ENCODE results near the gene GNPAT.

GNPAT gene

DNA sequence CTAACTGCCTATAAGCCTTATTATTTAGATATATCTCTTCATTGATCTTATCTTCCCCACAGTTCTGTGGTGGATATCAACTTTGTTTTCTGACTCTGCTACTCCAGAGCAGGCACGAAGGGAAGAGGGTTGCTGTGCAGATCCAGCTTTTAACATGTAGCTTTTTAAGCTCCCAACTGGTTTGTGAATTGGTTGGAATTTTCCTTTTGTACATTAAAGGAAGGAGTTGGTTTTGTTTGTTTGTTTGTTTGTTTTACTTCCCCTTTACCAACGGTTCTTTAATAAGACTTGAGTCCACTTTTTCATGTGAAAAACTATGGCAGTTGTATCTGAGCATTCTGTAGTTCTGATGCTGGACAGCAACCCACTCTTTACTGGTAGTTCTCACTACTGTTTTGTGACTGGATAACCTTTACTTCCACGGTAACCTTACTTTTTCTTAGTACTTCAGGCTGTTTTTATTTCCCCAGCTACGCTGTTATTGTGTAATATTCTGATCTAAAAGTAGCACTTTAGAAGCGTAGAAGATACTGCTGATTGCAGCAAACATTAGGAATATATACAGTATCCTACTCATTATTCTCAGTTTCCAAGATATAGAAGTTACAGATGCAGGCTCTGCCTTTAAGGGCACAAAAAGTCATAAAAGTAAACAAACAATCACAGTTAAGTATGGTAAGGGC, 1.6 kb downstream of the GNPAT start:
- peak; percentile 34 for DNase-seq (ENCODE audit: low read depth)

DNA sequence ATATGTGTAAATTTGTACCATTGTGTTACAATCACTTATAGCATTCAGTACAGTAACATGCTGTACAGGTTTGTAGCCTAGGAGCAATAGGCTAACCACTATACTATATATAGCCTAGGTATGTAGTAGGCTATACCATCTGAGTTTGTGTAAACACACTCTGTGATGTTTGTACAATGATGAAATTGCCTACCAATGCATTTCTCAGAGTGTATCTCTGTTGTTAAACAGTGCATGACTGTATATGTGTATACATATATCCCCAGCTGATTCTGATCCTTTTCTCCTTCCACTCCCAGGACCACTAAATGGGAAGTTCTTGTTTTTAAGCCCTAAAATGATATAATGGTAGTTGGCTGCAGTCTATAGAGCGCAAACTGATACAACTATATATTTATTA, 7.8 kb downstream of the GNPAT start:
- no peak for DNase-seq (ENCODE audit: low read depth)

DNA sequence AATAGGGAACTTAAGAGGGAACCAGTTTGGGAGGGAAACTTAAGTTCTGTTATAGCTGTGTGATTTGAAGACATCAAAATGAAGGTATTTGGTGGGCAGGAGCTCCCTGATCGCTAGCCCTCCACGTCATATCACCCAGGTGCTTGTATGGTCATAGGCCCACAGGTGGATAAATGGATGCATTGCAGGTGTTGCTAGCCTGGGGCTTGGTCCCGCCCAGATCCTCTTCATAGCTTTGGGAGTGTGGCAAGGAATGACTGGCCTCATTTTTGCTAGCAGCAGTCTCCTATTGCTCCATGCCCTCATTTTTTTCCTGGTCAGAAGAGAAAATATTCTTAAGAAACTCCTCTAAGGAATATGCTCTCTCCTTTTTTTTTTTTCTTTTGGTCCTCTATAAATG, 11.3 kb downstream of the GNPAT start:
- no peak for DNase-seq (ENCODE audit: low read depth)

DNA sequence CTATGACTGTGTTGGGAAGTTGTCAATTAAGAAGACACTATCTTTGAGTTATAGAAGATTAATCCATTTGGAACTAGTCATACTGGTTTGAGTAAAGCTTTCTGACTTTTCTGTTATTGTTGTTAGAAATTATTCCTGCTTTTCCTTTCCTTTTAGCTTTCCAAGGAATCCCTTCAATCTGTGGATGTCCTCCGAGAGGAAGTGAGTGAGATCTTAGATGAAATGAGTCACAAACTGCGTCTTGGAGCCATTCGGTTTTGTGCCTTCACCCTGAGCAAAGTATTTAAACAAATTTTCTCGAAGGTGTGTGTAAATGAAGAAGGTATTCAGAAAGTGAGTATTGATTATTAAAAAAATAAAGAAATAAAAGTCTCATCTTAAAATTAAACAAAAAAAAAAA, 19.3 kb downstream of the GNPAT start:
- DNase-seq (ENCODE audit: low read depth), result peak; percentile 8

DNA sequence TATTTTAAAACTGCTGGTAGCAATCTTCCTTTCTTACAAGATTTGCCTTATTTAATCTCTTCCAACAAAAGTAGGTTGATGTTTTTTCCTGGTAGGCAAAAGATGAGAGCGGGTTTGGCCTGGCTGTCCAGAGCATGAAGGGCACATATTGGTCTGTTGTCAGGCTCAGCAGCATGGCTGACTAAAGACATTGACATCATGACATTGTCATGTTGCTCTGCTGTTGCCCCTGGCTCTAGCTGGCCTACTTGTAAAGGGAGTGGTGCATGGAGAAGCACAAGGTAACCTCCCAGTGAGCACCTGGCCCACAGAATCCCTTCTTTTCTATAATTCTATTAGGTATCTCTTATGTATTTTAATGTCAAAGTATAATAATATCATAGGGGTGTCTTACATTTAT, 23.6 kb downstream of the GNPAT start:
- DNase-seq (ENCODE audit: low read depth), result no peak

DNA sequence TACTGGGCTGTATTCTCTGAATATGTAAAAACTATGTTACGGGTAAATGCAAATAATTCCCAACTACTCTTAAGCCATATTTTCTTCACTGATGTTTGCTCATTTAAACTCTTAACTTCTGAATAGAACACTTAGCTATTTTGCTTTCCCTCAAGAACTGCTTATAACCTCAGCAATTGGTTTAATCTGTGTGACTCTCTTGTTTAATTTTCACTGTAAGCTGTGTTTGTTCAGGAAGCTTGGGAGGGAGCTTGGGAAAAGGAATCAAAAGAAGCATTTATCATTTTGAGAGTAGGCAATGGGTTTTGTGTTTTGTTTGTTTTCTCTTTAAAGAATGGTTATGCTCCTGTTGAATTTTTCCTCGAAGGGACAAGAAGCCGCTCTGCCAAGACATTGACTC, 24.4 kb downstream of the GNPAT start:
- no peak for DNase-seq (ENCODE audit: low read depth)

DNA sequence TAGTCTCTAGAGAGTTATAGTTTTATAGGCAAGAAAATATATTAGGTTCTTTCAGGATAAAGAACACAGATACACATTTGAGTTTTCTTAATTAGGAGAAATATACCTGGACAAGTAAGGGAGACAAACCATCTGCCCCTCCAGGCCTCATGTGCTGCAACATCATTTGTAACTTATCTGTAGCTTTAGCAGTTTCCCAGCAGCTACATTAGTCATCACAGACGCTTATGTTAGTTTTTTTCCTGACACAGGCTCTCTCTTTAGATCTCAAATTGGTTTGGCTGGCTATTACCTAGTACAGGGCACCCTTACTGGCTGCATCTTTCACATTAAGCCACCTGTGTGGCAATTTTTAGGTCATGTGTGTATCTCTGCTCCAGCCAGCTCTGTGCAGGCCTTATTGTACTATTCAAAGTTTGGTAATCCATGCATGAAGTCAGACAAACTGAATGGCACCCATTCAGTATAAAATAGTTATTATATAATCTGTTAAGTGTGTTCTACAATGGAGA, 25.9 kb downstream of the GNPAT start:
- DNase-seq (ENCODE audit: low read depth), result no peak

DNA sequence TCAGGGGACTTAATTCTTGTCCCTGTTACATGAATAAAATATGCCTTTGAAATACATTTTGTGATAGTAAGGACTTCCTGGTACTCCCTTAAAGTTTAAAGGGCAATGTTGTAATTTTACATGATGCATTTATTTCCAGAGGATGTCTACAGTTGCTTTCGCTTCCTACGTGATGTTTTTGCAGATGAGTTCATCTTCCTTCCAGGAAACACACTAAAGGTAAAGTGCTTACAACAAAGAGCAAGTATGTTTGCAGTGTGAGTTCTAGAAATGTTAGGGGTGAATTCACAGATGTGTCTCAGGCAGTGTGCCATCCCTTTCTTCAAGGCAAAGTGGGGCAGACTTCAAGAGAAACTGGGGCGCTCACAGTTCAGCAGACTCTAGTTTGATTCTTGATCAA, 31.2 kb downstream of the GNPAT start:
- DNase-seq (ENCODE audit: low read depth), result no peak

DNA sequence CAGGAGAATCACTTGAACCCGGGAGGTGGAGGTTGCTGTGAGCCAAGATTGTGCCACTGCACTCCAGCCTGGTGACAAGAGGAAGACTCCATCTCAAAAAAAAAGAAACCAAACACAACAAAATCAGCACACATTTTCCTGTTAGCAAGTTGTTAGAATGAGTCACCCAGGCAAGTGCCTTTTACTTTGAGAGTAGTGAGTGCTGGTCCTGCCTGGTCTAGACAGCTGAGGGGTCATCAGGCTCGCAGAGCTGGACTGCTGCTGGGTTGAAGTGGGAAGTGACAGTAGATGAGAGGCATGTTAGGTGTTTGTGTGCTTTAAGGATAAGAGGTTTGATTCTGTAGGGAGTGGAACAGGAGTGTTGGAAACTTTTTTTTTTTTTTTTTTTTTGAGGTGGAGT, 31.9 kb downstream of the GNPAT start:
- peak; percentile 17 for DNase-seq (ENCODE audit: low read depth)

DNA sequence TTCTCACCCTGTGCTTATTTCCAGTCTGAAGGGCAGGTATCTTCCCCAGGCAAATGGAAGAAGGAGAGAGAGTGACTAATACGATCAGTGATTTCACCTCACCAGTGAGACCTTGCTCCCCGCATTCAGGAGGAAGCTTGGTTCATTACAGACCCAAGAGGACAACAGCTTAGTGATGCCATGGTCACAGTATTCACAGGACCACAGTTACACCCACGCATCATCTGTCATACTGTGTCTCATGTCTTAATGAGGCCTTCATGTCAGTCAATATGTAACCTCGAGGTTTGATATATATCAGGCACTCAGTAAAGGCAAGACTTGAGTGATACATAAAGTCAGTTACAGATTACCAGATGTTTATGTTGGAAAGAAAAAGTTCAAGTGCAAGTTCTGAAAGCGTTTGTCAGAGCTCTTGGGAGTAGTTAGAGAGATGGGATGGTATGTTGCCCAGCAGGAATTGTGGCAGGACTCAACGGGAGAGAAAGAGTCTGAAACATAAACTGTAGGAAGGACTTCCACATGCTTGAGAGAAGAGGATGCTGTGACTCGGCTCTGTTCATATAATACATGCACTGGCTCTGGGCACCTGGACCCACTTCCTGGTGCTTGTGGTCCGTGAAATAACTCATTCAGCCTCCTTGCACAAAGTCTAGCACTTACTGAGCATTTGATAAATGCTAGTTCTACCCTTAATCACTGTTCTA, 33.3 kb downstream of the GNPAT start:
- DNase-seq (ENCODE audit: low read depth), result no peak

DNA sequence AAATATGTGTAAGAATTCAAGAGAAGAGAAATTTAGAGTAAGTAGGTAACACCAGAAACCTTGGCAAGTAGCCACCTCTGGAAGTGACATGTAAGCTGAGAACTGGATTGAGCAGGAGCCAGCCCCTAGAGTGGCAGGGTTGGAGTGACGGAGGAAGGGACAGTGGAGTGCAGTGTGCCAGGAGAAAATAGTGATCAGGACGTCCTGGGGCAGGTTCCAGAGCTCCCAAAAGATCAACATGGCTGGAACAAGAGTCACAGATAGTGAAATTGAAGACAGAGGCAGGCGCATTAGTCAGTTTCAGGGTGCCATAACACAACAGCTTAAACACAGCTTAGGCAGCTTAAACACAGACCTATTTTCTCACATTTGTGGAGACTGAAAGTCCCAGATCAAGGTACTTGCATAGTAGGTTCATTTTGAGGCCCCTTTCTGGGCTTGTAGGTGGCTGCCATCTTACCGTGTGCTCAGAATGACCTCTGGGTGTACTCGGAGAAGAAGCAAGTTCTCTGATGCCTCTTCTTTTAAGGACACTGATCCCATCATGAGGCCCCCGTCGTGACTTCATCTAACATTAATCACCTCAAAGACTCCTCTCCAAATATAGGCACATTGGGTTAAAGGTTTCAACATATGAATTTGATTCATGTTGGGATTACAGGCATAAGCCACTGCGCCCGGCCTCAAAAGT, 37.2 kb downstream of the GNPAT start:
- no peak for DNase-seq (ENCODE audit: low read depth)

DNA sequence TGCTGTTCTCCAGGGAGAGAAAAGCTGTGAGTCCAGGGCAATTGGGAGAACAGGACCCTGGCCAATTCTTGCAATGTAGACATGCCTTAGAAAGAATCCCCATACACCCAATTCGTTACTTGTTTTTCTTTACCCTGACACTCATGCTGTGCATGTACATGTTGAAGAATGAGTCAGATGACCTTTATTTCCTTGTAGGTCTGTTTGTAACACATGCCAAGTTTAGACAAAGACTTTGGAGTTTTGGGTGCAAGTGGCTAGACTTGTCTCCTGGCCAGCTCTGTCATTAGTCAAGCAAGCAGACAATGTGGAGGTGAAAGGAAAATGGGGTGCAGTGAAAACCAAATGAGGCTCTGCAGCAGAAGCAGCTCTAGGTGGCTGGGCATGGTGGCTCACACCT, 38.1 kb downstream of the GNPAT start:
- DNase-seq (ENCODE audit: low read depth), result peak; percentile 22

DNA sequence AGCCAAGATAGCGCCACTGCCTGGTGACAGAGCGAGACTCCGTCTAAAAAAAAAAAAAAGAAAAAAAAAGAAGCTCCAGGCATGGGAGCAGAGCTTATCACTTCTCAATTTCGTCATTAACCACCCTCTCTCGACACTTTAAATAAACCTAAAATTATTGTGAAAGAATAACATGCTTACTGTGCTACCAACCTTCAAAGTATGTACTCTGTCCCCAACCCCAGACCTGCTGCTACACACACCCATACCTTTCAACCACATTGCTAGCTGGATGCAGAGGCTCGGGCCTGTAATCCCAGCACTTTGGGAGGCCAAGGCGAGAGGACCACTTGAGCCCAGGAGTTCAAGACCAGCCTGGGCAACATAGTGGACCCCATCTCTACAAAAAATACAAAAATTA, 38.7 kb downstream of the GNPAT start:
- DNase-seq (ENCODE audit: low read depth), result no peak

DNA sequence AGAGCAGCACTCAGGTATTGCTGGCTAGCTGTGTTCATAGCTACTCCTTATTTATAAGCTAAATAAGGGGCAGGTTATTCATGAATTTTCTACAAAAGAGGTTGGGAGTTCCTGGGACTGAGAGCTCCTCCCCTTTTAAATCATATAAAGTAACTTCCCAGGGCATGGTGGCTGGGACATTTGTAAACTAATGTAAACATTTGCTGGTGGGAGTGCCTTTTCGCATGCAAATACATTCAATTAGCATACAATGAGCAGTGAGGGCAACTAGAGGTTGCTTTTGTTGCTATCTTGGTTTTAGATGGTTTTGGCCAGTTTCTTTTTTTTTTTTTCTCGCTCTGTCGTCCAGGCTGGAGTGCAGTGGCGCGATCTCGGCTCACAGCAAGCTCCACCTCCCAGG, 43.4 kb downstream of the GNPAT start:
- no peak for DNase-seq (ENCODE audit: low read depth)

DNA sequence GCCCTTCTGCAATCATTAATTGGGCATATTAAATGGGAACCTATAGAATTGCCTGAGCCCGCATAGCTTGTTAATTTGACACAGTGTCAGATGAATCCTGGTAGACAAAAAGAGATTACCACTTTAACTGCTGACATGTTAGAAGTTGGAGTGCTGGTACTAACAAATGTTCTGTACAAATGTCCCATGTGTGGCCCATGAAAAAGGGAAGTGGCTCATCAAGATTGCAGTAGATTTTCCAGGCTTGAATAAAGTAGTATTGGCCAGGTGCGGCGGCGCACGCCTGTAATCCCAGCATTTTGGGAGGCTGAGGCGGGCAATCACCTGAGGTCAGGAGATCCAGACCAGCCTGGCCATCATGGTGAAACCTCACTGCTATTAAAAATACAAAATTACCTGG, 45.6 kb downstream of the GNPAT start:
- no peak for DNase-seq (ENCODE audit: low read depth)

DNA sequence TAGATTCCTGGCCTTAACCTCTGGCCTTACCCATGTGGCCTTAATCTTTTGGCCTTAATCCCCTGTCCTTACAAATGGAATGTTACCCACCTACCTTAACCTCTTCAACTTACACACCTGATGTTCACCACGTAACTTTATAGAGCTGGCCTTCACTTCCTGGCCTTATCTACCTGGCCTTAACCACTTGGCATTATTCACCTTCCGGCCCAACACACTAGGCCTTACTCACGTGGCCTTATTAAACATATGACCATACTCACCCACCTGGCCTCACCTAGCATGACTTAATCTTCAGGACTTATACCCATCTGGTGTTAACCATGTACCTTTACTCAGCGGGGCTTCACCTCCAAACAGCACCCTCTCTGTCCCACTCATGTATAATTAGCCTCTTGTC, 54.9 kb downstream of the GNPAT start:
- DNase-seq (ENCODE audit: low read depth), result no peak

DNA sequence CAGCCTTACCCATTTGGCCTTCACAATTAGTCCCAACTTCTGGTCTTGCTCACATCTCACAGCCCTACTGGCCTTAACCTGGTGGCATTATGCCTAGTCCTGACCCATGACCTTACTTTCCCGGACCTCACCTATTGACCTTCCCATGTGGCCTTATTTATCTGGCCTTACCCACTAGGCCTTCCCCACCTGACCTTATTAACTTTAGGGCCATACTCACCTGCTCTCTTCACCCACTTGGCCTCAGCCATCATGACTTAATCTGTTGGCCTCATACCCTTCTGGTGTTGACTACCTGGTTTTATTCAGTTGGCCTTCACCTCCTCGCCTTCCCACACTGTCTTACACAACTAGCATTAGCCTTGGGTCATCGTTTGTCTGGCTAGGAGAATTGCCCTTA, 61.0 kb downstream of the GNPAT start:
- no peak for DNase-seq (ENCODE audit: low read depth)

DNA sequence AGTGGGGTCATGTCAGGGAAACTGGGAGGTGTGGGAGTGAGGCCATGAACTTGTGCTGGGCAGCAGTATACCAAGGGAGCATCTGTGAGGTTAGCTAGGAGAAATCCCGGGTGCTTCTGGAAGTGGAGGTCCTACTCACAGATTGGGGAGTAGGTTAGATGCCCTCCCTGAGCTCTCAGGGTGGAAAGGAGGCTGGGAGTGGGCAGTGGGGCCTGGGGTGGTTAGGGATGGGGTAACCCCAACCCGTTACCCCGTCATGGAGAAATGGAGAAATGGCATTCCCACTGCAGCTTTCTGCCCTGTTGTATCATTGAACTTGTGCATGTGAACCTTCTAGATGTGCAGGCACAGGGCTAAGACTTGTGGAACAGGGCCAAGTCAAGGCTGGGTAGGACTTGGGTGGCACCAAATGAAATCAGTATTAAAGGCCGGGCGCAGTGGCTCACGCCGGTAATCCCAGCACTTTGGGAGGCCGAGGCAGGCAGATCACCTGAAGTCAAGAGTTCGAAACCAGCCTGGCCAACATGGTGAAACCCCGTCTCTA, 69.5 kb downstream of the GNPAT start:
- no peak for DNase-seq (ENCODE audit: low read depth)

DNA sequence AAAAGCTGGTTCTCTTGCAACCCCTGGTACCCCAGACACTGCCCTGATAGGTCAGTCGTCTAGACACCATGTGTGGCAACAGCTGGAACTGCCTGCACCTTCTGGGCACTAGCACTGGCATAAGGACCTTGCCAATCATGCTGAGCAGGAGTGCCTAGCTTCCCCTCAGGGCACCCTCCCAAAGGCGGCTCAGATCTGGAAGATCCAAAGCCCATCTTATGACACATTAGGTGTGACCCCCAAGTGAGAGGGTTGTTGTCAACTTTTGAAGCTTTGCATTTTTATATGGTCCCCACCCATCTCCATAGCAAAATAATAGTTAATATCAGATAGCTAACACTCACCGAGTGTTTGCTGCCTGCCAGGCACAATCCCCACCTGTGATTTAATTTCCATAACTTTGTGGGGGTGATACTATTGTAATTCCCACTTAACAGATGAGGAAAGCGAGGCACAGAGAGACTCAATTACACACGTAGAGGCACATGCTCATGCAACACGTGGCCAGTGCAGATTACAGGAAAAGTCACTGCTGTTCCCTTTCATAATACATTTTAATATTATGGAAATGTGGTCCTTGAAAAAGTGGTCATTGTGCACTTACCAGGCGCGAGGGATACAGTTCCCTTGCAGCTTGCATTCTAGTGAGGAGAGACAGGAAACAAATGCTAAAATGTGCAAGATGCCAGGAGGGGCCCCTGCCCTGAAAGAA, 70.9 kb downstream of the GNPAT start:
- DNase-seq (ENCODE audit: low read depth), result no peak

DNA sequence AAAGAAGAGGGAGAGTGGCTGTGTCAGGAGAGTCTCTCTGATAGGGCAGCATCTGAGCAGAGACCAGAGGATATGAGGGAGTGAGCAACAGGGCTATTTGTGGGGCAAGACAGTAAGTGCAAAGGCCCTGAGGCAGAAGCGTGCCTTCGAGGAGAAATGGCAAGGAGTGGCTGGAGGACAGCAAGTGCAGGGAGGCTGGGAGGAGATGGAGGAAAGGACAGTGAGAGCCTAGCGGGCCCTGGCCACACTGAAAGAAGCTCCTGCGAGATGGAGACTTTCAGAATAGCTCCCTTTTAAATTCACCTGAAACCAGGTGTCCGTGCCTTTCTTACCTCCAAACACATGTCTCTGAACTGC, 71.4 kb downstream of the GNPAT start:
- DNase-seq (ENCODE audit: low read depth), result no peak

DNA sequence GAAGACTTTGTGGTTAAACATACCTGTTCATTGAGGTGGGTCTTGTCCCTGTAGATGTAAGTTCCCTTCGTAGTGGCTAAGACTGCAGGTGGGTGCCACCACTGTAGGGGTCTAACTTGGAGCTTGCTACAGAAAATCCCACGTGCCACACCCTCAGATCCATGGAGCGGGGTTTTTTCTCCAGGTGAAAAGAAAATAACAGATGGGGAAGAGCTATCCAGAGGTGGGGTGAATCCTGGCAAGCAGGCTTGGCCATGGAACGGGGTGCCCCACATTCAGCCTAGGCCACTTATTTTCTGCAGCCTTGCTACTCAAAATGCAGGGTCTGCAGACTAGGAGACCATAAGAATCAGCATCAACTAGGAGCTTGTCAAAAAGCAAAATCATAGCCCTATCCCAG, 72.6 kb downstream of the GNPAT start:
- no peak for DNase-seq (ENCODE audit: low read depth)

DNA sequence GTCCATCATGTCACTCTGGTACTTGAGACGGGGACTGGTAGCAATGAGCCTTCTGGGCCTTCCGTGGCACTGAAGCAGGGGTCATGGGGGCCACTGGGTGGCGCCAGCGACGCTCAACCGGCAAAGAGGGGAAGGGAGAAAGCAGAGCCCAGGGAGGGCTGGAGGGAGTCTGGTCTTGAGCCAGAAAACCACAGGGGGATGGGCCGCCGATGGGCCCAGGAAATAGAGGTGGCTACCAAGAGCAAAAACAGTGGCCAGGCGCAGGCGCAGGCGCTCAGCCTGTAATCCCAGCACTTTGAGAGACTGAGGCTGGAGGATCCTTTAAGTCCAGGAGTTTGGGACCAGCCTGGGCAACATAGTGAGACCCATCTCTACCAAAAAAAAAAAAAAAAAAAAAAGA, 74.9 kb downstream of the GNPAT start:
- DNase-seq (ENCODE audit: low read depth), result peak; percentile 63
